ENCODE results near the gene LYSMD2. TPM values are rescaled to one million over a fixed set of nuclear protein-coding genes. Genes with fewer than 3 reads are reported as not detected.

Gene LYSMD2
- total and polyA plus RNA-seq, 2 experiments from 2014 or later: 5.4 to 5.9 TPM

- no peak for TF ChIP-seq ZNF462 (CRISPR knock-in tag; IDR thresholded peaks at IDR 0.05)
- TF ChIP-seq, protein P1, sequence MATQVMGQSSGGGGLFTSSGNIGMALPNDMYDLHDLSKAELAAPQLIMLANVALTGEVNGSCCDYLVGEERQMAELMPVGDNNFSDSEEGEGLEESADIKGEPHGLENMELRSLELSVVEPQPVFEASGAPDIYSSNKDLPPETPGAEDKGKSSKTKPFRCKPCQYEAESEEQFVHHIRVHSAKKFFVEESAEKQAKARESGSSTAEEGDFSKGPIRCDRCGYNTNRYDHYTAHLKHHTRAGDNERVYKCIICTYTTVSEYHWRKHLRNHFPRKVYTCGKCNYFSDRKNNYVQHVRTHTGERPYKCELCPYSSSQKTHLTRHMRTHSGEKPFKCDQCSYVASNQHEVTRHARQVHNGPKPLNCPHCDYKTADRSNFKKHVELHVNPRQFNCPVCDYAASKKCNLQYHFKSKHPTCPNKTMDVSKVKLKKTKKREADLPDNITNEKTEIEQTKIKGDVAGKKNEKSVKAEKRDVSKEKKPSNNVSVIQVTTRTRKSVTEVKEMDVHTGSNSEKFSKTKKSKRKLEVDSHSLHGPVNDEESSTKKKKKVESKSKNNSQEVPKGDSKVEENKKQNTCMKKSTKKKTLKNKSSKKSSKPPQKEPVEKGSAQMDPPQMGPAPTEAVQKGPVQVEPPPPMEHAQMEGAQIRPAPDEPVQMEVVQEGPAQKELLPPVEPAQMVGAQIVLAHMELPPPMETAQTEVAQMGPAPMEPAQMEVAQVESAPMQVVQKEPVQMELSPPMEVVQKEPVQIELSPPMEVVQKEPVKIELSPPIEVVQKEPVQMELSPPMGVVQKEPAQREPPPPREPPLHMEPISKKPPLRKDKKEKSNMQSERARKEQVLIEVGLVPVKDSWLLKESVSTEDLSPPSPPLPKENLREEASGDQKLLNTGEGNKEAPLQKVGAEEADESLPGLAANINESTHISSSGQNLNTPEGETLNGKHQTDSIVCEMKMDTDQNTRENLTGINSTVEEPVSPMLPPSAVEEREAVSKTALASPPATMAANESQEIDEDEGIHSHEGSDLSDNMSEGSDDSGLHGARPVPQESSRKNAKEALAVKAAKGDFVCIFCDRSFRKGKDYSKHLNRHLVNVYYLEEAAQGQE (IDR thresholded peaks at IDR 0.05; ENCODE audit: unreplicated experiment): no peak
Measured at GRCh38 chr15:51750186-51750585, 12.7 kb upstream of the LYSMD2 start (continued).

- Histone ChIP-seq H2AFZ (no peak overlapping the region), H3K4me1 (ENCODE audit: insufficient read depth) (peaks cover 11% of the 10 kb centered on the region; the same call in 1 of the 2 replicates), H3K27ac (ENCODE audit: low read depth) (no peak overlapping the region), H3K9me2 (ENCODE audit: insufficient read depth) (no peaks in the 10 kb centered on the region), H3F3A (replicated peaks; ENCODE audit: low read depth) (no peaks in the 10 kb centered on the region; the same call in 1 of the 2 replicates), H4K20me1 (replicated peaks; ENCODE audit: insufficient read depth) (peaks cover 4% of the 10 kb centered on the region; the same call in 1 of the 2 replicates), H3K27me3 (ENCODE audit: insufficient read depth) (peaks cover 50% of the 10 kb centered on the region), H3K79me2 (replicated peaks; ENCODE audit: insufficient read depth) (no peaks in the 10 kb centered on the region), H3K4me3 (no peak overlapping the region), H3K4me2 (no peak overlapping the region), H3K36me3 (ENCODE audit: insufficient read depth) (no peaks in the 10 kb centered on the region)
- H3K4me3 Mint-ChIP-seq: no peak overlapping the region
- peaks cover 38% of the 10 kb centered on the region for H3K27me3 Mint-ChIP-seq (ENCODE audit: insufficient read depth, low read depth, poor library complexity)
- H3K9me3 Mint-ChIP-seq: no peaks in the 10 kb centered on the region
- no peak for DNase-seq (ENCODE audit: low spot score)
- no peak overlapping the region for H3K27ac Mint-ChIP-seq
- H3K4me1 Mint-ChIP-seq: peaks cover 9% of the 10 kb centered on the region
- TF ChIP-seq NANOG (IDR thresholded peaks at IDR 0.05; ENCODE audit: borderline replicate concordance) (no peak), STAT1 (IDR thresholded peaks at IDR 0.05; ENCODE audit: unreplicated experiment) (no peak), CREB1 (CRISPR knock-in tag; IDR thresholded peaks at IDR 0.05; ENCODE audit: low read depth) (no peak), ZNF331 (CRISPR knock-in tag; IDR thresholded peaks at IDR 0.05; ENCODE audit: low read depth) (no peak)
- TF ChIP-seq, protein P2, sequence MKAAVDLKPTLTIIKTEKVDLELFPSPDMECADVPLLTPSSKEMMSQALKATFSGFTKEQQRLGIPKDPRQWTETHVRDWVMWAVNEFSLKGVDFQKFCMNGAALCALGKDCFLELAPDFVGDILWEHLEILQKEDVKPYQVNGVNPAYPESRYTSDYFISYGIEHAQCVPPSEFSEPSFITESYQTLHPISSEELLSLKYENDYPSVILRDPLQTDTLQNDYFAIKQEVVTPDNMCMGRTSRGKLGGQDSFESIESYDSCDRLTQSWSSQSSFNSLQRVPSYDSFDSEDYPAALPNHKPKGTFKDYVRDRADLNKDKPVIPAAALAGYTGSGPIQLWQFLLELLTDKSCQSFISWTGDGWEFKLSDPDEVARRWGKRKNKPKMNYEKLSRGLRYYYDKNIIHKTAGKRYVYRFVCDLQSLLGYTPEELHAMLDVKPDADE (IDR thresholded peaks at IDR 0.05): no peak
- TF ChIP-seq, protein P1 (IDR thresholded peaks at IDR 0.05; ENCODE audit: unreplicated experiment): no peak
- no peaks in the 10 kb centered on the region for H3K36me3 Mint-ChIP-seq (ENCODE audit: low read depth)
- ATAC-seq: no peak
Measured at GRCh38 chr15:51749307-51749706, 11.9 kb upstream of the LYSMD2 start.
